Aorta (tissue), 5 donors: ENCODE data around the gene MIER3. TPM values are rescaled to one million over a fixed set of nuclear protein-coding genes. Genes with fewer than 3 reads are reported as not detected.

Source experiments
- ATAC-seq: fragments of 200-7000 bp; cut with Tn5 transposase; one replicate; pipeline ENCODE4 v1.9.1; 2022; ENCODE audit warnings: moderate library complexity; ENCODE audit not compliant: low FRiP score
- DNase-seq, 2 donors: peaks; one replicate each; pipeline ENCODE4 v3.0.0-alpha.2; 2020
- H3K27ac ChIP-seq, 2 donors: one replicate each; pipeline ENCODE4 v1.5.1; 2013; ENCODE audit warnings: low read length in 2 of 2, mild to moderate bottlenecking in 2 of 2, moderate library complexity in 2 of 2, control low read depth in 1 of 2, inconsistent platforms in 1 of 2, low read depth in 1 of 2
- H3K27me3 ChIP-seq, 2 donors: one replicate each; pipeline ENCODE4 v1.6.1; 2013; ENCODE audit warnings: control low read depth in 1 of 2, low read length in 1 of 2, mild to moderate bottlenecking in 1 of 2, moderate library complexity in 1 of 2; ENCODE audit not compliant: insufficient read depth in 2 of 2, control insufficient read depth in 1 of 2
- H3K36me3 ChIP-seq, 2 donors: one replicate each; pipeline ENCODE4 v1.6.1; 2013; ENCODE audit warnings: control low read depth in 1 of 2, low read length in 1 of 2, mild to moderate bottlenecking in 1 of 2; ENCODE audit not compliant: insufficient read depth in 2 of 2, control insufficient read depth in 1 of 2
- H3K4me1 ChIP-seq, 2 donors: one replicate each; pipeline ENCODE4 v1.6.1; 2013; ENCODE audit warnings: low read length in 2 of 2, control low read depth in 1 of 2, mild to moderate bottlenecking in 1 of 2, moderate library complexity in 1 of 2; ENCODE audit not compliant: insufficient read depth in 2 of 2, control insufficient read depth in 1 of 2
- H3K4me3 ChIP-seq, 2 donors: one replicate each; pipeline ENCODE4 v1.5.1; 2013; ENCODE audit warnings: low read length in 2 of 2, control low read depth in 1 of 2, mild to moderate bottlenecking in 1 of 2
- H3K9me3 ChIP-seq: one replicate; pipeline ENCODE4 v1.6.1; 2013; ENCODE audit warnings: mild to moderate bottlenecking, low read length; ENCODE audit not compliant: control insufficient read depth
- WGBS, 2 donors: extraction: QIAGEN DNeasy Blood & Tissue Kit; methylation state at CpG; one replicate each; pipeline ENCODE4 v1.1.7; 2013; 5-methylcytosine and 5-hydroxymethylcytosine counted together
- intact Hi-C, 2 donors: fragments of 100-400 bp; cut with DNase I; formaldehyde crosslinking; loops; one replicate each; pipeline versions ENCODE4 v1.14.2 to v1.15.0; 2022
- polyA plus RNA-seq, 2 donors: library from polyadenylated mRNA; stranded (reverse); fragments of 200-250 nt; gene quantifications; one replicate each; pipeline ENCODE4 v1.2.3, GENCODE V29; 2013
- total RNA-seq, 2 donors: library from RNA; stranded (reverse); fragmentation: NEBNext Ultra II Directional; extraction: Animal tissue kit (Norgen Biotek cat#: 25700); gene quantifications; one replicate each; pipeline ENCODE4 v1.2.1, GENCODE V29; 2021
- donor health status: healthy with polysubstance abuse.
- donor health status: Bipolar disorder and iron deficiency.
- donor health status: DM: no; HTN: no; CAD: no.
- donor health status: DM: no; HTN: no; CAD: no.
- donor health status: DM: yes; HTN: yes; CAD: no.

Gene MIER3
- total and polyA plus RNA-seq, 4 donors: 8.1 to 27.2 (median 14.5) TPM

DNA sequence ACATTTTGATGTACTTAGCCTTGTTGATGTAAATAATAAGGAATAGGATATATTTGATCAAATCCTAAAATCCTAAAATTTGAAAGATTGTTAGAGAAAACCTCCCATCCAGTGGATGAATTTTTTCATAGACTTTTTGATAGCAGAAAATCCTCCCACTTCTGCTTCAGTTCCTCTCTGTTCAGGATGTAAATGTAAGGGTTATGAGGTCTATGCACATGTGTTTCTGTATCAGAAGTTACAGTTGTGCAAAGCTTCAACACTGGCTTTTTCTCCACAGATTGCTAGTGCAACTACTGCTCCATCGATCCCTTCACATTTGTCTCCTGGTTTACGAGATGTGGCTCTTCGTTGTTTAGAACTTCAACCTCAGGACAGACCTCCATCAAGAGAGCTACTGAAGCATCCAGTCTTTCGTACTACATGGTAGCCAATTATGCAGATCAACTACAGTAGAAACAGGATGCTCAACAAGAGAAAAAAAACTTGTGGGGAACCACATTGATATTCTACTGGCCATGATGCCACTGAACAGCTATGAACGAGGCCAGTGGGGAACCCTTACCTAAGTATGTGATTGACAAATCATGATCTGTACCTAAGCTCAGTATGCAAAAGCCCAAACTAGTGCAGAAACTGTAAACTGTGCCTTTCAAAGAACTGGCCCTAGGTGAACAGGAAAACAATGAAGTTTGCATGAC lies 58.5 kb downstream of the MIER3 start:
- no peak overlapping the region for H3K27ac ChIP-seq
- intact Hi-C loops: no loop called here
- H3K27me3 ChIP-seq: no peaks in the 10 kb centered on the region
- H3K4me3 ChIP-seq: no peak overlapping the region
- no peaks in the 10 kb centered on the region for H3K4me1 ChIP-seq
- no peaks in the 10 kb centered on the region for H3K36me3 ChIP-seq
- ATAC-seq (no peak), DNase-seq (no peak)
- H3K9me3 ChIP-seq: no peaks in the 10 kb centered on the region
- 93% methylated on average over 5 of the region's 5 CpGs for WGBS, 2 donors

DNA sequence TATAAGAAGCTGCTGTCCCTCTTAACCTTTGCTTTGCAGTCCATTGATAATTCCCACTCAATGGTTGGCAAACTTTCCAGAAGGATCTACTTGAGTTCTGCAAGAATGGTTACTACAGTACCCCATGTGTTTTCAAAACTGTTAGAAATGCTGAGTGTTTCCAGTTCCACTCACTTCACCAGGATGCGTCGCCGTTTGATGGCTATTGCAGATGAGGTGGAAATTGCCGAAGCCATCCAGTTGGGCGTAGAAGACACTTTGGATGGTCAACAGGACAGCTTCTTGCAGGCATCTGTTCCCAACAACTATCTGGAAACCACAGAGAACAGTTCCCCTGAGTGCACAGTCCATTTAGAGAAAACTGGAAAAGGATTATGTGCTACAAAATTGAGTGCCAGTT lies 70.4 kb downstream of the MIER3 start:
- intact Hi-C loops: no loop called here
- Histone ChIP-seq H3K4me1 (no peaks in the 10 kb centered on the region), H3K4me3 (no peak overlapping the region), H3K9me3 (no peaks in the 10 kb centered on the region), H3K36me3 (peaks cover 10% of the 10 kb centered on the region in 2 donors), H3K27ac (no peak overlapping the region), H3K27me3 (no peaks in the 10 kb centered on the region)
- 94 to 96% methylated on average over 5 of the region's 5 CpGs for WGBS, 2 donors
- ATAC-seq (no peak), DNase-seq (no peak)

DNA sequence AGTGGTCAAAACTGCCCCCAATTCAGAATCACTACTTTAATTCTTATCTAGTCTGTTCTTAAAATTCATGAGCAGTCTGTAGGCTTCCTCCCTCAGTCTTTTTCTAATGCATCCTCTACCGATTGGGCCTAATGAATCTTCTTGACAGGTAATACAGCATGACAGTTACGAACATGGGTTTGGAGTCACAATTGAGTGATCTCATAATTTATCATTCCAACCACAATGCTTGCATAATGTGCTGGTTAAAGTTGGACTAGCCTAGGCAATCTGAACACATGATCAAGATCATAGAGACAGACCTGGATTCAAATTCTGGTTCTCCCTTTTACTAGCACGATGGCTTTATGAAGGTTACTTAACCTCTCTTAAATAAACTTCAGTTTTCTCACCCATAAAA lies 75.6 kb downstream of the MIER3 start:
- no peak for DNase-seq
- Histone ChIP-seq H3K4me3 (no peak overlapping the region), H3K27me3 (no peaks in the 10 kb centered on the region), H3K27ac (no peak overlapping the region), H3K9me3 (no peaks in the 10 kb centered on the region), H3K4me1 (no peaks in the 10 kb centered on the region), H3K36me3 (peaks cover 0 to 4% of the 10 kb centered on the region in 2 donors)
- 60 to 78% methylated on average over 3 of the region's 3 CpGs for WGBS, 2 donors
- intact Hi-C loops: no loop called here
- ATAC-seq: no peak

GRCh38 chr5:56873056-56873455 lies 78.9 kb downstream of the MIER3 start:
- Histone ChIP-seq H3K9me3 (no peaks in the 10 kb centered on the region), H3K36me3 (peaks cover 0 to 4% of the 10 kb centered on the region in 2 donors), H3K27me3 (no peaks in the 10 kb centered on the region), H3K4me3 (no peak overlapping the region), H3K4me1 (no peaks in the 10 kb centered on the region), H3K27ac (no peak overlapping the region)
- ATAC-seq (no peak), DNase-seq (no peak)
- WGBS, 2 donors: 74 to 76% methylated on average over 3 of the region's 3 CpGs
- intact Hi-C loops: no loop called here

DNA sequence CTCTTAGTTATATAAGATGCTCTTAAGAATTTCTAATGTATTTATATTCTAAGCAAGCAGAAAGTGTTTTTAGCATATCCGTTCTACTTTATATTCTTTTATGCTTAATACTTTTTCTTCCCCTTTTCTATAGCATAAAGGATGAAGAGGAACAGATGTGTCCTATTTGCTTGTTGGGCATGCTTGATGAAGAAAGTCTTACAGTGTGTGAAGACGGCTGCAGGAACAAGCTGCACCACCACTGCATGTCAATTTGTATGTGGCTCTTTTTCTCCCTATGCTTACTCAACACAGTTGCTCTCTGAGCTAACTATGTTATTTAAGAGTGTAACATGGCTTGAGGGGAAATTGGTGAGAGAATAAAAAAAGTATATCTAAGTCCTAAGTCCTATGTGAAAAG lies 80.1 kb downstream of the MIER3 start:
- no peak for DNase-seq

More for the DNA sequence above, 80.1 kb downstream of the MIER3 start:
- Histone ChIP-seq H3K4me3 (no peak overlapping the region), H3K27me3 (no peaks in the 10 kb centered on the region), H3K9me3 (no peaks in the 10 kb centered on the region), H3K36me3 (peaks cover 0 to 4% of the 10 kb centered on the region in 2 donors), H3K27ac (no peak overlapping the region), H3K4me1 (no peaks in the 10 kb centered on the region)
- no peak for ATAC-seq
- 83 to 85% methylated on average over 2 of the region's 2 CpGs for WGBS, 2 donors
- intact Hi-C loops: no loop called here

Other genes starting within 250 kb of the MIER3 start
- 10 to 100 TPM; 11.2 to 26.3 TPM for gene MAP3K1, start 136.6 kb downstream of the MIER3 start, total RNA-seq
- gene MAP3K1, start 136.6 kb downstream of the MIER3 start, polyA plus RNA-seq: 1 to 10 TPM; 1.8 to 3.2 TPM
- gene SETD9, start 42.5 kb downstream of the MIER3 start, total RNA-seq: 1 to 10 TPM; 8.1 to 8.6 TPM
- gene SETD9, start 42.5 kb downstream of the MIER3 start, polyA plus RNA-seq: 10 to 100 TPM in 1 of 2 donors, 1 to 10 TPM in 1; 9.1 to 11.1 TPM
- 10 to 100 TPM; 63.0 to 79.0 TPM for gene GPBP1, start 221.9 kb upstream of the MIER3 start, total RNA-seq
- gene GPBP1, start 221.9 kb upstream of the MIER3 start, polyA plus RNA-seq: 10 to 100 TPM; 35.6 to 42.5 TPM